DND-41 (cell line): Measurements from ENCODE around the gene FOXO4.

ENCODE experiments used
- ATAC-seq: fragments of 200-7000 bp; cut with Tn5 transposase; 3 replicates; pipeline ENCODE4 v1.9.1; 2021; ENCODE audit warnings: low read depth; ENCODE audit not compliant: insufficient read depth
- DNase-seq: peaks from one replicate; pipeline ENCODE4 v3.0.0-alpha.2; 2020
- H2AFZ ChIP-seq: 2 replicates; pipeline ENCODE4 v1.6.0; 2012; ENCODE audit warnings: low read depth, low read length
- H3K27ac ChIP-seq: 2 replicates; pipeline ENCODE4 v1.5.1; 2012; ENCODE audit warnings: low read length, inconsistent platforms
- H3K27me3 ChIP-seq: fragments of 200-600 bp; sonication (generic); 2 replicates; pipeline ENCODE4 v1.6.0; 2012; ENCODE audit warnings: low read length, mild to moderate bottlenecking, inconsistent platforms; ENCODE audit not compliant: insufficient read depth, poor library complexity
- H3K36me3 ChIP-seq: 2 replicates; pipeline ENCODE4 v1.5.1; 2012; ENCODE audit warnings: low read length, inconsistent platforms; ENCODE audit not compliant: insufficient read depth
- H3K4me1 ChIP-seq: 2 replicates; pipeline ENCODE4 v1.5.1; 2012; ENCODE audit warnings: mild to moderate bottlenecking, low read length; ENCODE audit not compliant: insufficient read depth
- H3K4me2 ChIP-seq: 2 replicates; pipeline ENCODE4 v1.6.0; 2012; ENCODE audit warnings: mild to moderate bottlenecking, moderate library complexity, low read length, inconsistent platforms; ENCODE audit not compliant: insufficient read depth
- H3K4me3 ChIP-seq, 2 experiments: fragments of 200-600 bp in 1 of 2; shearing (Covaris generic) in 1 of 2; 2 replicates each; pipeline ENCODE4 v1.5.1; 2012 to 2016; ENCODE audit warnings: inconsistent platforms in 2 of 2, low read length in 2 of 2, mild to moderate bottlenecking in 2 of 2, low read depth in 1 of 2, moderate library complexity in 1 of 2
- H3K79me2 ChIP-seq: 2 replicates; pipeline ENCODE4 v1.6.0; 2012; ENCODE audit warnings: low read length, inconsistent platforms; ENCODE audit not compliant: insufficient read depth
- H3K9ac ChIP-seq: 2 replicates; pipeline ENCODE4 v1.6.0; 2012; ENCODE audit warnings: low read depth, mild to moderate bottlenecking, inconsistent platforms, low read length, moderate library complexity
- H3K9me3 ChIP-seq: 2 replicates; pipeline ENCODE4 v1.5.1; 2012; ENCODE audit warnings: low read length, moderate library complexity, mild to moderate bottlenecking, inconsistent platforms; ENCODE audit not compliant: insufficient read depth, severe bottlenecking
- H4K20me1 ChIP-seq: 2 replicates; pipeline ENCODE4 v1.6.0; 2012; ENCODE audit warnings: low read length; ENCODE audit not compliant: insufficient read depth
- EZH2 ChIP-seq: IDR thresholded peaks from 3 replicates; pipeline ENCODE4 v1.6.1; 2012; ENCODE audit warnings: borderline replicate concordance, low read depth, mild to moderate bottlenecking, moderate library complexity, low read length, inconsistent platforms; ENCODE audit not compliant: severe bottlenecking
- TF ChIP-seq, protein P1 (sequence below): IDR thresholded peaks from 2 replicates; pipeline ENCODE4 v1.5.1; 2012; ENCODE audit warnings: borderline replicate concordance, low read length, moderate library complexity, mild to moderate bottlenecking; ENCODE audit not compliant: poor library complexity, severe bottlenecking; ENCODE audit errors: extremely low read depth

The FOXO4 gene

DNA sequence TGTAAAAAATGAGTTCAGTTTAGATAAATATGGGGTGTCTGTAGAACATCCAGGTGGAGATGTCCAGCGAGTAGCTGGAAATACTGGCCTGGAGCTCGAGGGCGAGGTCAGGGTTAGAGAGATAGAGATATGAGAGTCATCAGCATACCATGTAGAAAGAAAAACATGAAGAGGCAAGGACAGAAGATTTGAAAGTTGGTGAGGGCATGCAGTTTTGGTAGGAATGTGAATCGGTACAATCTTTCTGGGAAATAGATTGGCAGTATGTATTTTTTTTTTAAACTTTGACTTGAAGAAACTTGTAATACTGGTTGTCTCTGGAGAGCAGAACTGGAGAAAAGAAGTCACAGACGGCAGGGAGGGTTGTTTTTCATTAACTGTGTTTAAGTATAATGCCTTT is 25.1 kb upstream of the FOXO4 start:
- Histone ChIP-seq H3K79me2 (peaks cover 25% of the 10 kb centered on the region), H3K27me3 (no peaks in the 10 kb centered on the region), H4K20me1 (no peaks in the 10 kb centered on the region), H3K36me3 (peaks cover 5% of the 10 kb centered on the region; the same call in 1 of the 2 replicates), H3K9ac (no peak overlapping the region), H3K4me2 (no peak overlapping the region), H3K9me3 (no peaks in the 10 kb centered on the region), H3K4me1 (peaks cover 23% of the 10 kb centered on the region), H3K27ac (no peak overlapping the region), H2AFZ (peak overlapping the region; percentile 59), H3K4me3 (no peak overlapping the region)
- TF ChIP-seq, protein P1, sequence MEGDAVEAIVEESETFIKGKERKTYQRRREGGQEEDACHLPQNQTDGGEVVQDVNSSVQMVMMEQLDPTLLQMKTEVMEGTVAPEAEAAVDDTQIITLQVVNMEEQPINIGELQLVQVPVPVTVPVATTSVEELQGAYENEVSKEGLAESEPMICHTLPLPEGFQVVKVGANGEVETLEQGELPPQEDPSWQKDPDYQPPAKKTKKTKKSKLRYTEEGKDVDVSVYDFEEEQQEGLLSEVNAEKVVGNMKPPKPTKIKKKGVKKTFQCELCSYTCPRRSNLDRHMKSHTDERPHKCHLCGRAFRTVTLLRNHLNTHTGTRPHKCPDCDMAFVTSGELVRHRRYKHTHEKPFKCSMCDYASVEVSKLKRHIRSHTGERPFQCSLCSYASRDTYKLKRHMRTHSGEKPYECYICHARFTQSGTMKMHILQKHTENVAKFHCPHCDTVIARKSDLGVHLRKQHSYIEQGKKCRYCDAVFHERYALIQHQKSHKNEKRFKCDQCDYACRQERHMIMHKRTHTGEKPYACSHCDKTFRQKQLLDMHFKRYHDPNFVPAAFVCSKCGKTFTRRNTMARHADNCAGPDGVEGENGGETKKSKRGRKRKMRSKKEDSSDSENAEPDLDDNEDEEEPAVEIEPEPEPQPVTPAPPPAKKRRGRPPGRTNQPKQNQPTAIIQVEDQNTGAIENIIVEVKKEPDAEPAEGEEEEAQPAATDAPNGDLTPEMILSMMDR = no peak
- no peak for TF ChIP-seq EZH2
- ATAC-seq = no peak
- DNase-seq = no peak

DNA sequence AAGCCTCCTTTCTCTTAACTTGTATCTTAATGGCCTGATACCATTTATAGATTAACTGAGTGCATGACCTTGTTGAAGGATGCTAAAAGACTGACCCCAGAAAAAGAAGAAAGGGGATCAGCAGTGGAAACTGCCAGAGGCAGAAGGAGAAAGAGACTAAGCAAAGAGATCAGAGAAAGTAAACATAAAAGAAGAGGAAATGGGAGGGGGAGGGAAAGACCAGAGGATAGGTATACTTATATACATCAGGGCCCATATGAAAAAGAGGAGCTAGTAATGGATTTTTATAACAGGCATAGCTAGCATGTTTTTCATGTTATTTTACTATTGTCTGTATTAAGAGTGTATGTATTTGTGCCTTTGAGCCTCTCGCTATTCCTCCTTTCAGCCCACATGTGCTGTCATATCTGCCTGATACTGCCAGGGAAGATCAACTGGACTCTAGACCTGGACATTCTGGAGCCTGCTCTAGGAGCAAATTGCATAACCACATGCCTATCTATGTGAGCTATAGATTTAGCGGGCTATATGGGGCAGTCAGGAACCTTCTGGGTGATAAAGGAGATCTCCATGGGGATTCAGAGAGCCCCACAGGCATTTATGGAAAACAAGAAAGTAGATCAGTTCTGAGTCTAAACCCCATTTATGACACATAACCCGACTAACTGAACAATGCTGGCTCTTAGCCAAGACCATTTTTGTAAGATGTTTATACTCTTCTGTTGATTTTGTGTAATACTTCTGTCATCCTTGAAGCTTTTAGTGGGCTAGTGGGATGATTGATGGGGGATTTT is 14.1 kb upstream of the FOXO4 start:
- H3K9me3 ChIP-seq = no peaks in the 10 kb centered on the region
- H2AFZ ChIP-seq = no peak overlapping the region
- peak; percentile 77 for ATAC-seq
- no peak overlapping the region for H3K4me3 ChIP-seq
- no peak for DNase-seq
- H3K36me3 ChIP-seq = no peaks in the 10 kb centered on the region
- peaks cover 7% of the 10 kb centered on the region for H3K4me1 ChIP-seq
- H3K9ac ChIP-seq = no peak overlapping the region
- H4K20me1 ChIP-seq = no peaks in the 10 kb centered on the region
- no peak overlapping the region for H3K4me2 ChIP-seq
- H3K79me2 ChIP-seq = no peaks in the 10 kb centered on the region
- no peak overlapping the region for H3K27ac ChIP-seq
- TF ChIP-seq, protein P1 = no peak
- TF ChIP-seq EZH2 = no peak
- H3K27me3 ChIP-seq = no peaks in the 10 kb centered on the region

DNA sequence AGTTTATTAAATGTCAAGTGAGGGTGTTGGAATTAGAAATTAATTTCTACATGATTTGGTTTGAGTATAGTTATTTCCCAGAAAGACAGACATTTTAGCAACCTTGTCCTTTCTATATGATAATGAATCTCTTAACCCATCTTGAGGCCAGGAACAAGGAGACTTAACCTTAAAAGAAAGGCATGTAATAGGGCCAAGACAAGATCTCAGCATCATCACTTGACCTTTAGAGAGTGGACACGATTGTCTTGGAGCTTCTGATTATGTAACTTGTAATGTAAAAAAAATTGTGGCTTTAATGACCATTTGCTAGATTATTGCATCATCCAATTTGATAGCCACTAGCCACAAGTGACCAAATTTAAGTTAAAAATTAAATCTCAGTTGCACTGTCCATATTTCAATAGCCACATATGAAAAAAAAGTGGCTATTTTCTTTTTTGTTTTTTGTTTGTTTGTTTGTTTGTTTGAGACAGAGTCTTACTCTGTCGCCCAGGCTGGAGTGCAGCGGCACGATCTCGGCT is 13.5 kb upstream of the FOXO4 start:
- Histone ChIP-seq H3K27me3 (no peaks in the 10 kb centered on the region), H3K9ac (no peak overlapping the region), H2AFZ (no peak overlapping the region), H3K27ac (no peak overlapping the region), H3K36me3 (no peaks in the 10 kb centered on the region), H3K4me2 (no peak overlapping the region), H3K9me3 (no peaks in the 10 kb centered on the region), H4K20me1 (no peaks in the 10 kb centered on the region), H3K4me1 (peaks cover 7% of the 10 kb centered on the region), H3K79me2 (no peaks in the 10 kb centered on the region), H3K4me3 (no peak overlapping the region)
- no peak for TF ChIP-seq EZH2
- TF ChIP-seq, protein P1 = no peak
- DNase-seq (no peak), ATAC-seq (no peak)
